Left ventricle myocardium inferior (tissue), 1 donor: ENCODE measurements around the gene CCDC89. TPM values are rescaled to one million over a fixed set of nuclear protein-coding genes. Genes with fewer than 3 reads are reported as not detected.

ENCODE experiments used
- DNase-seq: peaks from one replicate; pipeline ENCODE4 v3.0.0-alpha.2; 2020
- H3K27ac ChIP-seq: fragments of 200-600 bp; replicated peaks from 2 replicates; pipeline ENCODE4 v1.8.0; 2021
- H3K27me3 ChIP-seq: fragments of 200-600 bp; 2 replicates; pipeline ENCODE4 v1.8.0; 2021; ENCODE audit warnings: low read depth
- H3K36me3 ChIP-seq: fragments of 200-600 bp; 2 replicates; pipeline ENCODE4 v1.8.0; 2021
- H3K4me1 ChIP-seq: fragments of 200-600 bp; 2 replicates; pipeline ENCODE4 v1.8.0; 2021
- H3K4me3 ChIP-seq: fragments of 200-600 bp; 2 replicates; pipeline ENCODE4 v1.8.0; 2021; ENCODE audit warnings: mild to moderate bottlenecking, moderate library complexity
- H3K9me3 ChIP-seq: fragments of 200-600 bp; replicated peaks from 2 replicates; pipeline ENCODE4 v1.8.0; 2021
- CTCF ChIP-seq: fragments of 200-600 bp; IDR thresholded peaks from 2 replicates; pipeline ENCODE4 v1.8.0; 2021; ENCODE audit warnings: antibody characterized with exemption, mild to moderate bottlenecking, borderline replicate concordance
- intact Hi-C: fragments of 100-400 bp; cut with micrococcal nuclease; formaldehyde crosslinking; loops from one replicate; pipeline ENCODE4 v1.11.0; 2022
- total RNA-seq: library from RNA; stranded (reverse); fragmentation: NEBNext Ultra II Directional; extraction: Animal tissue kit (Norgen Biotek cat#: 25700); gene quantifications from one replicate; pipeline ENCODE4 v1.2.1, GENCODE V29; 2021
- donor health status: DM: no; HTN: yes; CAD: no; lungs with severe emphysema.

Gene CCDC89
- total RNA-seq, 1 donor from 2014 or later, result 0.63 TPM

GRCh38 chr11:85723088-85723487 lies 37.1 kb upstream of the CCDC89 start:
- DNase-seq, result no peak
- TF ChIP-seq CTCF, result no peak
- no peak overlapping the region for H3K27ac ChIP-seq
- H3K27me3 ChIP-seq, result no peaks in the 10 kb centered on the region
- intact Hi-C loops, result no loop called here
- H3K4me1 ChIP-seq, result peaks cover 36% of the 10 kb centered on the region
- H3K4me3 ChIP-seq, result no peak overlapping the region
- H3K36me3 ChIP-seq, result no peaks in the 10 kb centered on the region
- no peaks in the 10 kb centered on the region for H3K9me3 ChIP-seq

GRCh38 chr11:85721191-85721590 lies 35.2 kb upstream of the CCDC89 start:
- DNase-seq, result no peak
- Histone ChIP-seq H3K27ac (no peak overlapping the region), H3K27me3 (no peaks in the 10 kb centered on the region), H3K4me3 (no peak overlapping the region), H3K36me3 (no peaks in the 10 kb centered on the region), H3K9me3 (no peaks in the 10 kb centered on the region), H3K4me1 (peaks cover 32% of the 10 kb centered on the region)
- no peak for TF ChIP-seq CTCF
- intact Hi-C loops, result no loop called here

GRCh38 chr11:85718991-85719807 lies 33.2 kb upstream of the CCDC89 start:
- Histone ChIP-seq H3K36me3 (no peaks in the 10 kb centered on the region), H3K4me3 (peak overlapping the region; percentile 46), H3K27ac (peak overlapping the region; percentile 73), H3K4me1 (peaks cover 13% of the 10 kb centered on the region), H3K27me3 (no peaks in the 10 kb centered on the region), H3K9me3 (no peaks in the 10 kb centered on the region)
- TF ChIP-seq CTCF, result no peak
- intact Hi-C loops, result no loop called here
- DNase-seq, result peak; percentile 30

GRCh38 chr11:85718126-85718943 lies 32.3 kb upstream of the CCDC89 start:
- Histone ChIP-seq H3K36me3 (no peaks in the 10 kb centered on the region), H3K9me3 (no peaks in the 10 kb centered on the region), H3K27ac (peak overlapping the region; percentile 73), H3K27me3 (no peaks in the 10 kb centered on the region), H3K4me3 (peak overlapping the region; percentile 46), H3K4me1 (peaks cover 13% of the 10 kb centered on the region)
- DNase-seq, result no peak
- intact Hi-C loops, result no loop called here
- no peak for TF ChIP-seq CTCF

GRCh38 chr11:85717429-85717828 lies 31.4 kb upstream of the CCDC89 start:
- intact Hi-C loops, result no loop called here
- no peaks in the 10 kb centered on the region for H3K9me3 ChIP-seq
- H3K4me1 ChIP-seq, result peaks cover 13% of the 10 kb centered on the region
- H3K36me3 ChIP-seq, result no peaks in the 10 kb centered on the region
- H3K4me3 ChIP-seq, result no peak overlapping the region
- no peaks in the 10 kb centered on the region for H3K27me3 ChIP-seq
- no peak for TF ChIP-seq CTCF
- H3K27ac ChIP-seq, result peak overlapping the region; percentile 73
- DNase-seq, result no peak
